K562 (cell line): ENCODE measurements around the gene LCLAT1. TPM values are rescaled to one million over a fixed set of nuclear protein-coding genes. Genes with fewer than 3 reads are reported as not detected.

ENCODE experiments used
- ATAC-seq: fragments of 200-7000 bp; cut with Tn5 transposase; 3 replicates; pipeline ENCODE4 v1.9.1; 2020; ENCODE audit warnings: moderate library complexity
- BruUV-seq: library from RNA; stranded (reverse); fragments of 400-500 nt; replicated peaks from 2 replicates; lab custom pipeline; 2021; lab: Mats Ljungman, UMichigan
- CTCF ChIA-PET: fragments of 300-600 bp; formaldehyde crosslinking; extraction: SDS; loops from one replicate; lab custom pipeline; 2021; ENCODE audit warnings: low intra/inter-chr PET ratio; lab: Yijun Ruan, JAX
- POLR2A ChIA-PET: fragments of 300-600, 350-650 bp; sonication (Branson Sonifier 250); formaldehyde crosslinking; extraction: SDS; loops from one replicate; lab custom pipeline; 2021; ENCODE audit warnings: antibody characterized with exemption, inconsistent platforms; lab: Yijun Ruan, JAX
- DNase-seq, 4 experiments: peaks; one replicate each; pipeline versions ENCODE4 v3.0.0 to v3.0.0-alpha.2; 2011 to 2018; ENCODE audit warnings: low spot score in 3 of 4, mixed read lengths in 3 of 4; ENCODE audit errors: extremely low read depth in 1 of 4
- FAIRE-seq: peaks from 2 replicates; lab custom pipeline; 2011; peaks lifted over from hg19 to GRCh38; lab: Jason Lieb, UNC
- H2AFZ ChIP-seq: 2 replicates; pipeline ENCODE4 v1.6.0; 2011; ENCODE audit warnings: low read depth, low read length, control low read depth, inconsistent platforms
- H3K27ac ChIP-seq: fragments of 200-600 bp; 3 replicates; pipeline ENCODE4 v1.8.0; 2011; ENCODE audit warnings: low read depth, mild to moderate bottlenecking, control low read depth, inconsistent platforms, low read length, moderate library complexity, mixed read lengths; ENCODE audit errors: extremely low read depth
- H3K27me3 ChIP-seq, 2 experiments: fragments of 300-600 bp in 1 of 2; 2 replicates in 1 of 2; 3 replicates in 1 of 2; pipeline versions ENCODE4 v1.6.0 to v1.8.0; 2011; ENCODE audit warnings: inconsistent platforms in 2 of 2, low read length in 2 of 2, mild to moderate bottlenecking in 1 of 2, mixed read lengths in 1 of 2, moderate library complexity in 1 of 2; ENCODE audit not compliant: control insufficient read depth in 2 of 2, insufficient read depth in 2 of 2
- H3K36me3 ChIP-seq: fragments of 300-600 bp; 3 replicates; pipeline ENCODE4 v1.8.0; 2011; ENCODE audit warnings: mild to moderate bottlenecking, low read length, inconsistent platforms; ENCODE audit not compliant: control insufficient read depth, insufficient read depth
- H3K4me1 ChIP-seq, 2 experiments: fragments of 200-600 bp in 1 of 2; replicated peaks in 1 of 2; 2 replicates in 1 of 2; 3 replicates in 1 of 2; pipeline versions ENCODE4 v1.5.1 to v1.8.0; 2011; ENCODE audit warnings: inconsistent platforms in 2 of 2, low read length in 2 of 2, mild to moderate bottlenecking in 1 of 2, mixed read lengths in 1 of 2, moderate library complexity in 1 of 2; ENCODE audit not compliant: control insufficient read depth in 2 of 2, insufficient read depth in 2 of 2
- H3K4me2 ChIP-seq: 2 replicates; pipeline ENCODE4 v1.6.1; 2011; ENCODE audit warnings: low read length, control low read depth, inconsistent platforms, mixed read lengths; ENCODE audit not compliant: insufficient read depth
- H3K4me3 ChIP-seq: fragments of 200-600 bp; sonication (generic), shearing (Covaris generic); 2 replicates; pipeline ENCODE4 v1.5.1; 2016; ENCODE audit warnings: control low read depth, inconsistent platforms
- H3K79me2 ChIP-seq: fragments of 200-600 bp; 3 replicates; pipeline ENCODE4 v1.8.0; 2011; ENCODE audit warnings: low read length, inconsistent platforms; ENCODE audit not compliant: control insufficient read depth, insufficient read depth
- H3K9ac ChIP-seq, 2 experiments: 2 replicates each; pipeline versions ENCODE4 v1.6.0 to v1.6.1; 2011; ENCODE audit warnings: low read depth in 2 of 2, low read length in 2 of 2, control low read depth in 1 of 2, inconsistent platforms in 1 of 2, mild to moderate bottlenecking in 1 of 2, mixed read lengths in 1 of 2; ENCODE audit not compliant: insufficient read depth in 1 of 2
- H3K9me1 ChIP-seq: one replicate; pipeline ENCODE4 v1.6.0; 2011; ENCODE audit warnings: inconsistent platforms, mild to moderate bottlenecking, low read length, moderate library complexity; ENCODE audit not compliant: control insufficient read depth, insufficient read depth
- H3K9me3 ChIP-seq: replicated peaks from 2 replicates; pipeline ENCODE4 v1.5.1; 2011; ENCODE audit warnings: low read depth, low read length, inconsistent platforms; ENCODE audit not compliant: control insufficient read depth, insufficient read depth
- H4K20me1 ChIP-seq: replicated peaks from 2 replicates; pipeline ENCODE4 v1.6.1; 2011; ENCODE audit warnings: low read length, inconsistent platforms, mixed read lengths; ENCODE audit not compliant: control insufficient read depth, insufficient read depth
- ARID2 ChIP-seq: fragments of 450-650 bp; IDR thresholded peaks from 2 replicates; pipeline ENCODE4 v1.6.1; 2017; ENCODE audit warnings: antibody characterized with exemption, mild to moderate bottlenecking
- ARID3B ChIP-seq: fragments of 250-450 bp; sonication (Bioruptor Pico); IDR thresholded peaks from 2 replicates; pipeline ENCODE4 v1.4.0; 2020; ENCODE audit warnings: borderline replicate concordance
- ATF3 ChIP-seq, 2 experiments: fragments of 450-650 bp in 1 of 2; sonication (generic) in 1 of 2; formaldehyde crosslinking in 1 of 2; IDR thresholded peaks in 1 of 2; conservative IDR thresholded peaks in 1 of 2; 2 replicates each; pipeline versions ENCODE4 v1.6.1 to v1.8.1; 2016 to 2023; ENCODE audit warnings: mild to moderate bottlenecking in 2 of 2, moderate library complexity in 2 of 2, inconsistent platforms in 1 of 2, missing genetic modification reagents in 1 of 2
- CEBPB ChIP-seq: fragments of 450-650 bp; IDR thresholded peaks from 2 replicates; pipeline ENCODE4 v1.6.1; 2016; ENCODE audit warnings: missing genetic modification characterization, missing compliant biosample characterization
- CEBPG ChIP-seq, 3 experiments: fragments of 200-800 bp in 1 of 3; sonication (Bioruptor generic) in 1 of 3; sonication (generic) in 1 of 3; formaldehyde crosslinking in 1 of 3; IDR thresholded peaks in 2 of 3; conservative IDR thresholded peaks in 1 of 3; 2 replicates each; pipeline versions ENCODE4 v1.6.1 to v1.8.0; 2016 to 2022; ENCODE audit warnings: missing compliant biosample characterization in 2 of 3, missing genetic modification characterization in 2 of 3, mild to moderate bottlenecking in 1 of 3, missing genetic modification reagents in 1 of 3
- CHD1 ChIP-seq: fragments of 200-600 bp; sonication (generic); IDR thresholded peaks from one replicate; pipeline ENCODE4 v1.6.1; 2012; ENCODE audit warnings: mild to moderate bottlenecking, moderate library complexity, low read length, inconsistent platforms
- ELF2 ChIP-seq: fragments of 250-450 bp; sonication (Bioruptor Pico); IDR thresholded peaks from 2 replicates; pipeline ENCODE4 v1.5.0; 2021; ENCODE audit warnings: mild to moderate bottlenecking
- HDAC3 ChIP-seq: fragments of 450-650 bp; IDR thresholded peaks from 2 replicates; pipeline ENCODE4 v1.6.1; 2018; ENCODE audit warnings: borderline replicate concordance, mild to moderate bottlenecking, moderate library complexity; ENCODE audit not compliant: partially characterized antibody
- KDM1A ChIP-seq, 2 experiments: fragments of 450-650 bp; IDR thresholded peaks; 2 replicates each; pipeline ENCODE4 v1.6.1; 2016; ENCODE audit warnings: mild to moderate bottlenecking in 2 of 2
- RCOR1 ChIP-seq, 2 experiments: IDR thresholded peaks; 2 replicates each; pipeline ENCODE4 v1.6.1; 2012; ENCODE audit warnings: low read depth in 2 of 2, low read length in 2 of 2, borderline replicate concordance in 1 of 2, improper control_type of control experiment in 1 of 2
- TCF7L2 ChIP-seq: fragments of 150-350 bp; IDR thresholded peaks from 2 replicates; pipeline ENCODE4 v1.6.1; 2016; ENCODE audit warnings: low read depth, mild to moderate bottlenecking, low read length, moderate library complexity
- ZBTB43 ChIP-seq: sonication (generic); formaldehyde crosslinking; IDR thresholded peaks from 2 replicates; pipeline ENCODE4 v1.8.0; 2023; ENCODE audit warnings: mild to moderate bottlenecking, missing genetic modification reagents
- ZNF57 ChIP-seq: fragments of 450-650 bp; formaldehyde crosslinking; IDR thresholded peaks from 2 replicates; pipeline ENCODE4 v1.4.0; 2020; ENCODE audit warnings: mild to moderate bottlenecking, moderate library complexity
- WGBS: fragments of 100-300 bp; shearing (Covaris generic); methylation state at CpG from one replicate; pipeline ENCODE4 v1.1.6; 2016; ENCODE audit warnings: low coverage, mixed read lengths; ENCODE audit not compliant: insufficient coverage; ENCODE audit errors: missing lambda C conversion rate; 5-methylcytosine and 5-hydroxymethylcytosine counted together
- in situ Hi-C: fragments of 300-500 bp; cut with MboI; formaldehyde crosslinking; loops from 4 replicates; pipeline ENCODE4 v1.15.0; 2018; ENCODE audit warnings: inconsistent platforms, mixed read lengths
- intact Hi-C: fragments of 100-400 bp; cut with micrococcal nuclease; formaldehyde crosslinking; loops from 2 replicates; pipeline ENCODE4 v1.14.2; 2022
- polyA plus RNA-seq, 8 experiments: library from polyadenylated mRNA; depleted of rRNA in 4 of 8; stranded (reverse) in 5 of 8; unstranded in 3 of 8; fragments of >200 nt; fragmentation: Nextera tagmentation in 2 of 8; fragmentation: Illumina TruSeq in 1 of 8; extraction: Ambion mirVana in 2 of 8; extraction: Trizol in 1 of 8; gene quantifications; 2 replicates each; pipeline versions ENCODE4 v1.2.1 to v1.2.3, GENCODE V29; 2011 to 2014; ENCODE audit warnings: inconsistent platforms in 1 of 8, missing spikeins in 1 of 8
- total RNA-seq, 7 experiments: library from RNA; depleted of rRNA in 6 of 7; stranded (reverse); fragments of >200 nt in 6 of 7; fragmentation: Illumina TruSeq in 2 of 7; extraction: Trizol in 2 of 7; gene quantifications; 2 replicates each; pipeline versions ENCODE4 v1.2.1 to v1.2.3, GENCODE V29; 2011 to 2021; ENCODE audit warnings: low replicate concordance in 1 of 7

The LCLAT1 gene
- total and polyA plus RNA-seq, 9 of the 15 experiments (the other 6 are each of a cell fraction or from before 2014, with no cell fraction given): 8.9 to 63.3 (median 25.4) TPM

- H3K4me1 ChIP-seq: peaks cover 11 to 17% of the 10 kb centered on the region in 2 experiments
- H2AFZ ChIP-seq: no peak overlapping the region
- FAIRE-seq (no peak), ATAC-seq (no peak), DNase-seq (no peak)
- H4K20me1 ChIP-seq: peaks cover 11% of the 10 kb centered on the region
- H3K9ac ChIP-seq: no peak overlapping the region
- ChIA-PET CTCF (no interaction called here), POLR2A (interaction anchor here (1.0 to 1.7 kb wide), 3 partner anchors 21 to 223 kb away, joined by 3 to 4 read pairs (median 3); no protein-coding TSS in a partner anchor)
- in situ Hi-C loops (no loop called here), intact Hi-C loops (no loop called here)
- H3K79me2 ChIP-seq: peaks cover 90% of the 10 kb centered on the region
- peaks cover 15% of the 10 kb centered on the region; the same call in 2 of the 3 replicates for H3K36me3 ChIP-seq
- no peaks in the 10 kb centered on the region for H3K9me3 ChIP-seq
- no peak overlapping the region for H3K27ac ChIP-seq
- WGBS: 34% methylated on average over 5 of the region's 5 CpGs
- H3K4me3 ChIP-seq: no peak overlapping the region
- H3K27me3 ChIP-seq: no peaks in the 10 kb centered on the region
- no peaks in the 10 kb centered on the region for H3K9me1 ChIP-seq
- no TSS peak for BruUV-seq
- H3K4me2 ChIP-seq: no peak overlapping the region
- TF ChIP-seq ELF2 (CRISPR knock-in tag) (no peak), ZBTB43 (CRISPR knock-in tag) (no peak), RCOR1 (IDR thresholded peaks at IDR 0.05; ENCODE audit: borderline replicate concordance in 1 of 2, low read depth in 2 of 2, low read length in 2 of 2) (peak in 1 of 2 experiments; percentile 74; a peak in 2 of 4 replicates), ATF3 (IDR thresholded peaks at IDR 0.05) (peak; percentile 43), ATF3 (CRISPR knock-in tag; conservative IDR thresholded peaks at IDR 0.05) (no peak), HDAC3 (no peak), KDM1A (IDR thresholded peaks at IDR 0.05) (peak; percentile 63 to 66; a peak in 3 of 4 replicates), ZNF57 (CRISPR knock-in tag) (no peak), CHD1 (no peak), ARID3B (CRISPR knock-in tag) (no peak), TCF7L2 (no peak), CEBPB (no peak), CEBPG (CRISPR knock-in tag; IDR thresholded peaks at IDR 0.05) (no peak), CEBPG (tag; conservative IDR thresholded peaks at IDR 0.05 in 1 of 2, IDR thresholded peaks at IDR 0.05 in 1 of 2) (0 out of 4 replicates have a peak, but pooled peaks of 1 of the 2 experiments have one; percentile 35), ARID2 (no peak)
Observed at GRCh38 chr2:30453498-30453897, 6.5 kb downstream of the LCLAT1 start.
